ENCODE results near the gene SENP1. TPM values are rescaled to one million over a fixed set of nuclear protein-coding genes. Genes with fewer than 3 reads are reported as not detected.

SENP1 gene
- total RNA-seq, 4 donors from 2014 or later = 7.8 to 19.1 (median 16.5) TPM

DNA sequence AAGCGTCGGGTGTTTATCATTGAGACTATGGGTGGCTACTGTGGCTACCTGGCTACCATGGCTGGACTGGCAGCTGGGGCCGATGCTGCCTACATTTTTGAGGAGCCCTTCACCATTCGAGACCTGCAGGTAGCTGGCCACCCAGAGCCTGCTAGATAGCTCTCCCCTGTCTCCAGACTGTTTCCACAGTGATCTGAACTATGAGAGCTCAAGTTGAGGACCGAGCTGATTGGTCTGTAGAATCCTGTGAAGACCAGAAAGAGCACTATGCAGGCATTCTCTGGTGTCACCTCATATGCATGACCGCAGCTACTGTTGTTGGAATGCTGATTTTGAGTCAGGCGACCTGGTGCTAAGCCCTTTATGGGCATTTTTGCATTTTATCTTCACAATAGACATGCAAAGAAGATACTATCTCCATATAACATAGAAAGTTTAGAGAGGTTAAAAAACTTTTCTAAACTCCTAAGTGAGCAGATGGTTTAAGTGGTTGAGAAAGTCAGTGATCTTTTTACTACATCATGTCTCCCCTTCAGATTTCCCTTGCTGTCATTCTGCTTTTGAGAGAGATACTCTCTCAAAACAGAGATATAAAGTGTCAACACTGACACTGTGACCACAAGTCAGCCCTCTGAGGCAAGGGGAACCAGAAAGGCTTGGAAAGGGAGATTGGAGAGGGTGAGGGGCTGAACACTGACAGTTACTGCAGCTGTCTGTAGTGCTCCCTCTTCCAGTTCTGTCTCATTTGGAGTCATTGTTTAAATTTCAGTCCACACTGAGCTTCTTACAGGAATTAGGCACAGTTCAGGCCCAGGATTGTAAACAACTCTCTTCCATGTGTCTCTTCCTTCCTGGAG is 37.2 kb upstream of the SENP1 start:
- no peak overlapping the region for H3K27ac ChIP-seq
- H3K4me3 ChIP-seq = no peak overlapping the region
- peaks cover 0 to 100% (median 5%) of the 10 kb centered on the region in 3 donors for H3K36me3 ChIP-seq
- 85 to 95% methylated on average over 3 to 6 of the region's 7 CpGs for WGBS, 2 donors
- no peak for TF ChIP-seq POLR2A (IDR thresholded peaks at IDR 0.05)
- TF ChIP-seq, protein P1, sequence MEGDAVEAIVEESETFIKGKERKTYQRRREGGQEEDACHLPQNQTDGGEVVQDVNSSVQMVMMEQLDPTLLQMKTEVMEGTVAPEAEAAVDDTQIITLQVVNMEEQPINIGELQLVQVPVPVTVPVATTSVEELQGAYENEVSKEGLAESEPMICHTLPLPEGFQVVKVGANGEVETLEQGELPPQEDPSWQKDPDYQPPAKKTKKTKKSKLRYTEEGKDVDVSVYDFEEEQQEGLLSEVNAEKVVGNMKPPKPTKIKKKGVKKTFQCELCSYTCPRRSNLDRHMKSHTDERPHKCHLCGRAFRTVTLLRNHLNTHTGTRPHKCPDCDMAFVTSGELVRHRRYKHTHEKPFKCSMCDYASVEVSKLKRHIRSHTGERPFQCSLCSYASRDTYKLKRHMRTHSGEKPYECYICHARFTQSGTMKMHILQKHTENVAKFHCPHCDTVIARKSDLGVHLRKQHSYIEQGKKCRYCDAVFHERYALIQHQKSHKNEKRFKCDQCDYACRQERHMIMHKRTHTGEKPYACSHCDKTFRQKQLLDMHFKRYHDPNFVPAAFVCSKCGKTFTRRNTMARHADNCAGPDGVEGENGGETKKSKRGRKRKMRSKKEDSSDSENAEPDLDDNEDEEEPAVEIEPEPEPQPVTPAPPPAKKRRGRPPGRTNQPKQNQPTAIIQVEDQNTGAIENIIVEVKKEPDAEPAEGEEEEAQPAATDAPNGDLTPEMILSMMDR (IDR thresholded peaks at IDR 0.05) = no peak
- H3K9me3 ChIP-seq = no peaks in the 10 kb centered on the region
- DNase-seq = no peak
- no peaks in the 10 kb centered on the region for H3K27me3 ChIP-seq
- H3K4me1 ChIP-seq = no peaks in the 10 kb centered on the region
- intact Hi-C loops (cut with DNase I) = no loop called here

DNA sequence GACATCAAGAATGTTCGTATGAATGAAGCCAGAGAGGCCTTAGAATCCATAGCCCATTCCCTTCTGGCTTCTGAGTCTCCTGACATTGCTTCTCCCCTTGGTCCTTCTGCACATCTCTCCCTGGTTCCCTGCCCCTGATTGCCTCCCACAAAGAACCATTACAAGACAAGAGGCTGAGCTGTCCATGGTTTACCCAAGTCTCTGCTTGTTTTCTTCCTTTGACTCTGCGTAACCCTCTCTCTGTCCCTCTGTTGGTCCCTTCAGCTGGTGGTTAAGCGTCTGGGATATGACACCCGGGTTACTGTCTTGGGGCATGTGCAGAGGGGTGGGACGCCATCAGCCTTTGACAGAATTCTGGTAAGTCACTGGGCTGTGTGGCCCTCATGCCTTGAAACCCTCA is 29.1 kb upstream of the SENP1 start:
- no peak for DNase-seq
- Histone ChIP-seq H3K9me3 (no peaks in the 10 kb centered on the region), H3K27ac (no peak overlapping the region), H3K4me1 (no peaks in the 10 kb centered on the region), H3K4me3 (no peak overlapping the region), H3K27me3 (no peaks in the 10 kb centered on the region), H3K36me3 (peaks cover 0 to 100% (median 37%) of the 10 kb centered on the region in 3 donors)
- 79 to 88% methylated on average over 4 to 5 of the region's 5 CpGs for WGBS, 2 donors
- TF ChIP-seq POLR2A (IDR thresholded peaks at IDR 0.05) = no peak
- TF ChIP-seq, protein P1 (IDR thresholded peaks at IDR 0.05) = no peak
- intact Hi-C loops (cut with DNase I) = no loop called here

GRCh38 chr12:48132826-48133225 is 26.9 kb upstream of the SENP1 start:
- H3K4me3 ChIP-seq = no peak overlapping the region
- 91 to 92% methylated on average over 14 of the region's 14 CpGs for WGBS, 2 donors
- H3K36me3 ChIP-seq = peaks cover 0 to 94% (median 33%) of the 10 kb centered on the region in 3 donors
- H3K9me3 ChIP-seq = no peaks in the 10 kb centered on the region
- TF ChIP-seq, protein P1 (IDR thresholded peaks at IDR 0.05) = no peak
- no peak for TF ChIP-seq POLR2A (IDR thresholded peaks at IDR 0.05)
- no peak overlapping the region for H3K27ac ChIP-seq
- DNase-seq = no peak
- no peaks in the 10 kb centered on the region for H3K27me3 ChIP-seq
- H3K4me1 ChIP-seq = no peaks in the 10 kb centered on the region
- intact Hi-C loops (cut with DNase I) = no loop called here

DNA sequence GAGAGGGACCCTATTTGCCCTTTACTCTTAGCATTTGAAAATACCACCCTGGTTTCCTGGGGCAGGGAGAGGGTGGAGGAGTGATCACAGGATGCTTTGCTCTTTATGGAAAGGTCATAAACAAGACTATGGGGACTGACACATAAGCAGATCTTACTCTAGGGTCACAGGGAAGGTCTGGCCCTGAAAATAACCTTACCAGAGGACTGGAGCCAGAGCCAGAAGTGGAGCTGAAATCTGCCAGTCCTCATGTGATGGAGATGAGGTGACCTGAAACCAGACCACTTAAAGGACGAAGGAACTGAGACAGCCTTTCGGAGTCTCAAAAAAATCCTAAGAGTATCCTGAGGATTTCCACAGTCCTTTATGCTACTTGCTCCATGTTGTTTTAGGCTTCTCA is 25.6 kb upstream of the SENP1 start:
- Histone ChIP-seq H3K27me3 (no peaks in the 10 kb centered on the region), H3K4me1 (no peaks in the 10 kb centered on the region), H3K27ac (no peak overlapping the region), H3K9me3 (no peaks in the 10 kb centered on the region), H3K4me3 (no peak overlapping the region), H3K36me3 (peaks cover 0 to 94% (median 29%) of the 10 kb centered on the region in 3 donors)
- no peak for DNase-seq
- intact Hi-C loops (cut with DNase I) = no loop called here
- 74 to 95% methylated on average over 2 of the region's 2 CpGs for WGBS, 2 donors
- TF ChIP-seq POLR2A (IDR thresholded peaks at IDR 0.05) = no peak
- TF ChIP-seq, protein P1 (IDR thresholded peaks at IDR 0.05) = no peak

- no peak overlapping the region for H3K27ac ChIP-seq
- peaks cover 0 to 93% (median 22%) of the 10 kb centered on the region in 3 donors for H3K36me3 ChIP-seq
- TF ChIP-seq POLR2A (IDR thresholded peaks at IDR 0.05) = no peak
- TF ChIP-seq, protein P1 (IDR thresholded peaks at IDR 0.05) = no peak
These were observed 23.5 kb upstream of the SENP1 start for GRCh38 chr12:48129376-48129775.

More at GRCh38 chr12:48129376-48129775, 23.5 kb upstream of the SENP1 start:
- DNase-seq = no peak
- intact Hi-C loops (cut with DNase I) = no loop called here
- 60 to 78% methylated on average over 1 of the region's 1 CpG for WGBS, 2 donors
- no peaks in the 10 kb centered on the region for H3K27me3 ChIP-seq
- H3K9me3 ChIP-seq = no peaks in the 10 kb centered on the region
- no peak overlapping the region for H3K4me3 ChIP-seq
- H3K4me1 ChIP-seq = no peaks in the 10 kb centered on the region
